ENCODE results near the gene TMEM184C.

- no peak for TF ChIP-seq ATF2 (CRISPR knock-in tag; IDR thresholded peaks at IDR 0.05; ENCODE audit: borderline replicate concordance, low read depth)
- no peak for TF ChIP-seq CTCF (IDR thresholded peaks at IDR 0.05)
- TF ChIP-seq MAX (CRISPR knock-in tag; IDR thresholded peaks at IDR 0.05), result no peak
- TF ChIP-seq ZNF138 (CRISPR knock-in tag; conservative IDR thresholded peaks at IDR 0.05), result no peak
- TF ChIP-seq ERG (CRISPR knock-in tag; IDR thresholded peaks at IDR 0.05), result no peak
- TF ChIP-seq OVOL2 (CRISPR knock-in tag; IDR thresholded peaks at IDR 0.05; ENCODE audit: borderline replicate concordance), result no peak
- no peak for TF ChIP-seq ZNF121 (CRISPR knock-in tag; IDR thresholded peaks at IDR 0.05)
- no peak for TF ChIP-seq ATF3 (CRISPR knock-in tag; conservative IDR thresholded peaks at IDR 0.05)
- no peak for TF ChIP-seq ATF1 (CRISPR knock-in tag; IDR thresholded peaks at IDR 0.05)
- TF ChIP-seq CREB1 (CRISPR knock-in tag; IDR thresholded peaks at IDR 0.05), result no peak
- no peak for TF ChIP-seq NR1H2 (CRISPR knock-in tag; IDR thresholded peaks at IDR 0.05)
- TF ChIP-seq FOXJ3 (CRISPR knock-in tag; IDR thresholded peaks at IDR 0.05; ENCODE audit: borderline replicate concordance), result no peak
These were observed 100.7 kb downstream of the TMEM184C start for GRCh38 chr4:147717878-147718277.

Data from WTC11 (cell line).